22Rv1 (cell line): ENCODE results near the gene DDI1.

Source experiments
- H3K27ac ChIP-seq: fragments of 450-650 bp; 2 replicates; pipeline ENCODE4 v1.5.1; 2017
- ZFX ChIP-seq: fragments of 450-650 bp; IDR thresholded peaks from 2 replicates; pipeline ENCODE4 v1.6.1; 2017; ENCODE audit warnings: antibody characterized with exemption, borderline replicate concordance
- TF ChIP-seq, protein P1 (sequence below): fragments of 450-650 bp; IDR thresholded peaks from 2 replicates; pipeline ENCODE4 v1.5.1; 2017; ENCODE audit warnings: mild to moderate bottlenecking

Gene DDI1

DNA sequence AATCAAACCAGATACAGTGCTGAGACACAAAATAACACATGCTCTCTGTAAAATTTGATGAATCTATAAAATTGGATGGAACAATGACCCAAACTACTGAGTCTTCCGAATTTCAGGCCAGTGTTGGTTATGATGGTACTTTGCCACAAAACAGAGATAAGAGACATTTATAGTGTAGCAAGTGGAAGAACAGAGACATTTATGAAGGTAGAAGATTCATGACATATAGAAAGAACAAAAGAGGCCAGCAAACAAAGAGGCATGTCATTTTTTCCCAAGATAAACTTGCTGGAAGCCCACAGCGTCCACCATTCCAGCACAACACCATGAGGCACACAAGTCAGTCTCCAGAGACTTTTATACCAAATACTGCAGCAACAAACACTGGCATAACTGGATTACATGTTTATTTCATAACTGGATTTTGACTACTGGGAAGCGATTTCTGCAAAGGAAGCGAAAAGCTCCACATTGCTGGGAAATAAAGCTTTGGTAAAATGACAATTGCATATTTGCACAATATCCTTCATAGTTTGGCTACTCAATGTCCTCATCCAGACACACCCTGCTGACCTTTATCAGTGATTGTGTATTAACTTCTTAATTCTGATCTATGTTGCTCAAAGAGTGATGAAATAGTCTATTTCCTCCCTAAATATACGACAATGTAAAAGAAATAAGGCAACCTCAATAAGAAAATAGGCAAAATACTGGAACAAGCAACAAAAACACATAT lies 17.5 kb downstream of the DDI1 start:
- TF ChIP-seq, protein P1, sequence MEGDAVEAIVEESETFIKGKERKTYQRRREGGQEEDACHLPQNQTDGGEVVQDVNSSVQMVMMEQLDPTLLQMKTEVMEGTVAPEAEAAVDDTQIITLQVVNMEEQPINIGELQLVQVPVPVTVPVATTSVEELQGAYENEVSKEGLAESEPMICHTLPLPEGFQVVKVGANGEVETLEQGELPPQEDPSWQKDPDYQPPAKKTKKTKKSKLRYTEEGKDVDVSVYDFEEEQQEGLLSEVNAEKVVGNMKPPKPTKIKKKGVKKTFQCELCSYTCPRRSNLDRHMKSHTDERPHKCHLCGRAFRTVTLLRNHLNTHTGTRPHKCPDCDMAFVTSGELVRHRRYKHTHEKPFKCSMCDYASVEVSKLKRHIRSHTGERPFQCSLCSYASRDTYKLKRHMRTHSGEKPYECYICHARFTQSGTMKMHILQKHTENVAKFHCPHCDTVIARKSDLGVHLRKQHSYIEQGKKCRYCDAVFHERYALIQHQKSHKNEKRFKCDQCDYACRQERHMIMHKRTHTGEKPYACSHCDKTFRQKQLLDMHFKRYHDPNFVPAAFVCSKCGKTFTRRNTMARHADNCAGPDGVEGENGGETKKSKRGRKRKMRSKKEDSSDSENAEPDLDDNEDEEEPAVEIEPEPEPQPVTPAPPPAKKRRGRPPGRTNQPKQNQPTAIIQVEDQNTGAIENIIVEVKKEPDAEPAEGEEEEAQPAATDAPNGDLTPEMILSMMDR = no peak
- TF ChIP-seq ZFX = no peak
- H3K27ac ChIP-seq = no peak overlapping the region

DNA sequence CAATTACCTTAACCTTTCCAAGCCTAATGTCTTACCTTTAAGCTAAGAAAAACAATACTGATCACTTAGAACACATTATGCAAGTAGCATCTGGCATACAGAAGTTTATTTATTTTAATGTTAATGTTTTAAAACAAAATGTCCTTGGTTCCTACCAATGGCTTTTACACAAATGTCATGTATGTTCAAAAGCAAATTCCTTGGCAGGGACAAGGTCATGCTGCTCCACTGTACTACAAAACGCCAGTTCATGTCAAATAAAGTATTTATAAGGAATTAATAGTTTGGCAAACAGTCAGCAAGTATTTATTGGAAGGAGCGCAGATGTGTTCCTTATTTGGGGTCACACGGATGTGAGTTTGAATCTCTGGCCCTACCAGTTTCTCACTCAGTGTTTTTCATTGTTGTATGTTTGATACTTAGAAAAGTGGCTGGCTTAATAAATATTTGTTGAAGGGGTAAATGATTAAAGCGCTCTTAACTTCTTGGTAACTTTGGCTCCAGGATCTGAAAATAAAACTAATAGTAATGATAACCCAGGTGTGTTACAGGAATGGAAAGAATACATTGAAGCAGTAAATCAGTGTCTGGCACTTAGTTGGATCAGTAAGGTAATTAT lies 18.6 kb downstream of the DDI1 start:
- H3K27ac ChIP-seq = no peak overlapping the region
- no peak for TF ChIP-seq ZFX
- TF ChIP-seq, protein P1 = no peak

DNA sequence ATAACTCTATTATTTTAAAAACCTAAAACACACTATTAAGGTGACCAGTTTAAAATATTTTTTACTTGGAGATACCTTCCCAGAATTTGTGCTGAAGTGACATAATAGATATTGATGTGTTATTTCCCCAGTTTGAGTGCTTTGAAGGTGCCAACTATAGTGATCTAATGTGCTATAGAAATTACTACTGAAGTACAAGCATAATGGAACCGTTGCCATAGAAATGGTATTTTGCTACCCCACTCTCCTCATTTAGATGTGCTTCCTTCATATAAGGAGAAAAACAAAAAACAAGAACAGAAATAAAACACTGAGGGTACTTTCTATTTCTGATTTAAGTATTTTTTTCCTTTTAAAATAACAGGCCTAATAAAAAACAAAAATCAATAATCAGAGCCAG lies 19.2 kb downstream of the DDI1 start:
- no peak overlapping the region for H3K27ac ChIP-seq
- no peak for TF ChIP-seq ZFX
- TF ChIP-seq, protein P1 = no peak

DNA sequence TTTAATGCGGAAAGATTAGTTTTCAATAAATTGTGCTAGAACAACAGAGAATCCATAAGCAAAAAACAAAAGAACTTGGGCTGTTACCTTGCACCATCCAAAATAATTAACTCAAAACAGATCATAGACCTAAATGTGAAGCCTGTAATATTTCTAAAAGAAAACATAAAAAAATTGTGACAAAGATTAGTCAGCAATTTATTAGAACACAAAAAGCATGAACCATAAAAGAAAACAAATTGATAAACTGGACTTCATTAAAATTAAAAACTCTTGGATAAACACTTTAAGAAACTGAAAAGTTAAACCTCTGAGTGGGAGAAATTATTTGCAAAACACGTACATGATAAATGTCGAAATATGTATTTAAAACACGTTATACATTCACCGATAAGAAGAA lies 21.5 kb downstream of the DDI1 start:
- TF ChIP-seq, protein P1 = no peak
- TF ChIP-seq ZFX = no peak

DNA sequence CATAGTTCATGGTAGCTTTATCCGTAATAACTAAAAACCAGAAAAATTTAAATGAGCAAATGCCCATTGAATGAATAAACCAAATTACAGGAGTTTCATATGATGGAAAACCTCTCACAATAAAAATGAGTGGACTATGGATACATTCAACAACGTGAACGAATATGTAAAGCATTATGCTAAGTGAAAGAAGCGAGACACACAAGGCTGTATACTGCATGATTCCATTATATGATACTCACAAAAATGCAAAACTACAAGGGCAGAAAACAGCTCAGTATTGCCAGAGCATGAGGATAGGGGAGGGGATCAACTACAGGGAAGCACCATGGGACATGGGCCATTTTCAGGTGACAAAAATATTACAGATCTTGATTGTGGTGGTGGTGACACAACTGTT lies 22.2 kb downstream of the DDI1 start:
- TF ChIP-seq, protein P1 = no peak
- no peak for TF ChIP-seq ZFX
- no peak overlapping the region for H3K27ac ChIP-seq

More for the DNA sequence above, 21.5 kb downstream of the DDI1 start:
- no peak overlapping the region for H3K27ac ChIP-seq

DNA sequence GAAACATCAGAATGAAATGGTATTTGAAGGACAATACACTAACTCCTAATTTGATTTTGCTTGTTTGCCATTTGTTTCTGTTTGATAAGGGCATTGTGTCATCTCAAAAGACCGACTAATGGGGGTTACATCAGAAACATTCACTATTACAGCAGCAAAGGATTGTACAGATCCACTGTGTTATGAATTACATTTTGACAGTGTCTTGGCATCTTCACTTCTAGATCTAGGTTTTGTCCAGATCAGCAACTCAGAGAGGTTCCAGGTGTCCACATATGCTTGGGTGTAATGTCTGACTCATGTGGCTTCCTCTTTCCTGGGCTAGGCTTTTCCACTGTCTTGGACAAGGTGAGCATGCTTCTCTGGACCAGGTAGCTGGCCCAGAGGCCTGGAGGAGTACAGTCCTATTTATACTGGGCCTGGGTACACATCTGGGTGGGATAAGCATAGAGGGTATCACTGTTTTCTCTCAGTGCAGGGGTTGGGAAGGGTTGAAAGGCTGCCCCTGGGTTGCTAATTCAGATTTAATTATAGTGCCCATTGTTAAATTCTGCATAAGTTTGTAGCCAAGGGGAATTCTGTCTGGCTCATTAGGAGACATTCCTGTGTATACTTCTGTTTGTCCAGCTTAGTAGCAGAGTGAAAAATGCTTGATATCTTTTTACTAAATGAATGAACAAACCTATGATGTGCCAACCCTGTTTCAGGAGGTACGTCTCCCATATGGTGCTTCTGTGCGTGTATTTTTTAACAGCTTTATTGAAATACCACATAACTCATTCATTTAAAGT lies 23.8 kb downstream of the DDI1 start:
- no peak overlapping the region for H3K27ac ChIP-seq
- TF ChIP-seq ZFX = no peak
- TF ChIP-seq, protein P1 = no peak
